ACHN (cell line): ENCODE data around the gene TTC27.
"Not testable (repeated sequence)": the region's sequence is repeated elsewhere in the genome, so short reads cannot be mapped to it uniquely, and the experiment has no call there.

Source experiments
- DNase-seq: peaks from one replicate; pipeline ENCODE4 v3.0.0-alpha.2; 2015
- in situ Hi-C: cut with HindIII; loops from 2 replicates; pipeline ENCODE4 v1.10.0; 2017; ENCODE audit warnings: low sequenced_read_pairs, low pct_ligation_motif_present, low pct_unique_long_range_greater_than_20kb

Gene TTC27

GRCh38 chr2:32825291-32825712 lies 197.5 kb downstream of the TTC27 start:
- in situ Hi-C loops = no loop called here
- no peak for DNase-seq

- DNase-seq = no peak
- in situ Hi-C loops = no loop called here
These were observed 202.3 kb downstream of the TTC27 start for GRCh38 chr2:32830196-32830595.

GRCh38 chr2:32832821-32833220 lies 205.0 kb downstream of the TTC27 start:
- in situ Hi-C loops = no loop called here
- DNase-seq = no peak

- no peak for DNase-seq
- in situ Hi-C loops = no loop called here
These were observed 205.9 kb downstream of the TTC27 start for GRCh38 chr2:32833709-32834108.

- no peak for DNase-seq
- in situ Hi-C loops = no loop called here
These were observed 207.3 kb downstream of the TTC27 start for GRCh38 chr2:32835148-32835547.

- in situ Hi-C loops = no loop called here
- DNase-seq = no peak
These were observed 209.1 kb downstream of the TTC27 start for GRCh38 chr2:32836933-32837332.

GRCh38 chr2:32838418-32838817 lies 210.6 kb downstream of the TTC27 start:
- in situ Hi-C loops = no loop called here
- no peak for DNase-seq

- in situ Hi-C loops = no loop called here
- DNase-seq = no peak
These were observed 211.1 kb downstream of the TTC27 start for GRCh38 chr2:32838949-32839348.

- no peak for DNase-seq
These were observed 214.4 kb downstream of the TTC27 start for GRCh38 chr2:32841931-32842898.

GRCh38 chr2:32843699-32844098 lies 215.8 kb downstream of the TTC27 start:
- in situ Hi-C loops = no loop called here
- DNase-seq = no peak

More at GRCh38 chr2:32841931-32842898, 214.4 kb downstream of the TTC27 start:
- in situ Hi-C loops = no loop called here

GRCh38 chr2:32844253-32844652 lies 216.4 kb downstream of the TTC27 start:
- DNase-seq = no peak
- in situ Hi-C loops = no loop called here

GRCh38 chr2:32846274-32846673 lies 218.4 kb downstream of the TTC27 start:
- in situ Hi-C loops = not testable (repeated sequence)

GRCh38 chr2:32847734-32848133 lies 219.9 kb downstream of the TTC27 start:
- DNase-seq = no peak
- in situ Hi-C loops = no loop called here

More at GRCh38 chr2:32846274-32846673, 218.4 kb downstream of the TTC27 start:
- DNase-seq = not testable (repeated sequence)

GRCh38 chr2:32849456-32850194 lies 221.8 kb downstream of the TTC27 start:
- no peak for DNase-seq
- in situ Hi-C loops = no loop called here

- no peak for DNase-seq
- in situ Hi-C loops = no loop called here
These were observed 224.1 kb downstream of the TTC27 start for GRCh38 chr2:32851777-32852439.

- in situ Hi-C loops = no loop called here
- no peak for DNase-seq
These were observed 225.0 kb downstream of the TTC27 start for GRCh38 chr2:32852856-32853255.

- DNase-seq = no peak
- in situ Hi-C loops = no loop called here
These were observed 229.0 kb downstream of the TTC27 start for GRCh38 chr2:32856891-32857290.

GRCh38 chr2:32858713-32859112 lies 230.9 kb downstream of the TTC27 start:
- no peak for DNase-seq
- in situ Hi-C loops = no loop called here

- in situ Hi-C loops = no loop called here
- no peak for DNase-seq
These were observed 232.5 kb downstream of the TTC27 start for GRCh38 chr2:32860385-32860784.
